Stomach (tissue), 9 donors: ENCODE measurements around the gene USP40. TPM values are rescaled to one million over a fixed set of nuclear protein-coding genes. Genes with fewer than 3 reads are reported as not detected.

Experiments used
- DNase-seq, 2 donors: peaks; one replicate each; pipeline versions ENCODE4 v3.0.0 to v3.0.0-alpha.2; 2013 to 2019
- H3K27ac ChIP-seq, 5 donors: fragments of 200-600 bp in 4 of 5; sonication (generic) in 4 of 5; one replicate each; pipeline ENCODE4 v1.5.1; 2013 to 2019; ENCODE audit warnings: mild to moderate bottlenecking in 1 of 5, moderate library complexity in 1 of 5
- H3K27me3 ChIP-seq, 3 donors: fragments of 200-600 bp; sonication (generic); one replicate each; pipeline ENCODE4 v1.5.1; 2017 to 2019; ENCODE audit warnings: mixed run types in 1 of 3
- H3K36me3 ChIP-seq, 4 donors: fragments of 200-600 bp; sonication (generic); 1 replicate in 3 of 4; 2 replicates in 1 of 4; pipeline ENCODE4 v1.5.1; 2016 to 2019
- H3K4me1 ChIP-seq, 4 donors: fragments of 200-600 bp; sonication (generic); one replicate each; pipeline ENCODE4 v1.5.1; 2016 to 2019
- H3K4me3 ChIP-seq, 4 donors: fragments of 200-600 bp; sonication (generic) in 3 of 4; one replicate each; pipeline ENCODE4 v1.5.1; 2016 to 2019; ENCODE audit warnings: mild to moderate bottlenecking in 1 of 4
- H3K9me3 ChIP-seq, 4 donors: fragments of 200-600 bp; sonication (generic); one replicate each; pipeline ENCODE4 v1.5.1; 2016 to 2019
- CTCF ChIP-seq, 7 experiments: fragments of 450-650 bp in 4 of 7; fragments of 200-600 bp in 3 of 7; sonication (generic) in 3 of 7; IDR thresholded peaks; one replicate each; pipeline ENCODE4 v1.5.1; 2016 to 2019; ENCODE audit warnings: antibody characterized with exemption in 7 of 7, control low read depth in 2 of 7, mild to moderate bottlenecking in 1 of 7
- EP300 ChIP-seq: sonication (generic); formaldehyde crosslinking; IDR thresholded peaks from one replicate; pipeline ENCODE4 v1.6.1; 2017; ENCODE audit warnings: antibody characterized with exemption
- POLR2A ChIP-seq, 4 donors: fragments of 450-650 bp; IDR thresholded peaks; one replicate each; pipeline ENCODE4 v1.6.1; 2016; ENCODE audit warnings: antibody characterized with exemption in 4 of 4, control low read depth in 2 of 4, mild to moderate bottlenecking in 1 of 4, moderate library complexity in 1 of 4
- POLR2AphosphoS5 ChIP-seq, 3 donors: sonication (generic); formaldehyde crosslinking; IDR thresholded peaks; one replicate each; pipeline ENCODE4 v1.6.1; 2016; ENCODE audit warnings: antibody characterized with exemption in 3 of 3
- WGBS, 5 donors: extraction: QIAGEN DNeasy Blood & Tissue Kit in 3 of 5; methylation state at CpG; one replicate each; pipeline versions ENCODE4 v1.1.5 to v1.1.7; 2013 to 2018; 5-methylcytosine and 5-hydroxymethylcytosine counted together
- intact Hi-C: fragments of 100-400 bp; cut with DNase I; formaldehyde crosslinking; loops from one replicate; pipeline ENCODE4 v1.15.1; 2023; ENCODE audit warnings: low total_unique reads
- polyA plus RNA-seq, 3 donors: library from polyadenylated mRNA; stranded (reverse); fragments of 200-250 nt; gene quantifications; one replicate each; pipeline ENCODE4 v1.2.3, GENCODE V29; 2013
- total RNA-seq, 5 donors: library from RNA; depleted of rRNA; stranded (reverse); fragments of >200 nt; gene quantifications; one replicate each; pipeline versions ENCODE4 v1.1.0 to v1.2.3, GENCODE V29; 2014 to 2016
- donor health status: healthy with polysubstance abuse.
- donor health status: Bipolar disorder and iron deficiency.
- donor health status: healthy.

USP40 gene
- total and polyA plus RNA-seq, 8 donors: 14.5 to 186 (median 31.3) TPM

- no peak overlapping the region for H3K27ac ChIP-seq
- no peaks in the 10 kb centered on the region for H3K27me3 ChIP-seq
- peaks cover 0 to 67% (median 39%) of the 10 kb centered on the region in 4 donors for H3K36me3 ChIP-seq
- no peaks in the 10 kb centered on the region for H3K9me3 ChIP-seq
- peaks cover 0 to 9% (median 0%) of the 10 kb centered on the region in 4 donors for H3K4me1 ChIP-seq
- no peak overlapping the region for H3K4me3 ChIP-seq
- no peak for DNase-seq
- no peak for TF ChIP-seq POLR2A (IDR thresholded peaks at IDR 0.05)
- no peak for TF ChIP-seq EP300
- TF ChIP-seq CTCF (IDR thresholded peaks at IDR 0.05): no peak
- no peak for TF ChIP-seq POLR2AphosphoS5 (IDR thresholded peaks at IDR 0.05)
- intact Hi-C loops: no loop called here
Observed at GRCh38 chr2:233535271-233535670, 31.3 kb downstream of the USP40 start.

GRCh38 chr2:233532971-233533370 lies 33.6 kb downstream of the USP40 start:
- no peaks in the 10 kb centered on the region for H3K27me3 ChIP-seq
- intact Hi-C loops: no loop called here
- DNase-seq: no peak
- 96 to 100% (median 98%) methylated on average over 1 of the region's 1 CpG for WGBS, 5 donors
- peaks cover 0 to 61% (median 39%) of the 10 kb centered on the region in 4 donors for H3K36me3 ChIP-seq
- TF ChIP-seq CTCF (IDR thresholded peaks at IDR 0.05) (no peak), POLR2A (IDR thresholded peaks at IDR 0.05) (no peak), EP300 (no peak), POLR2AphosphoS5 (IDR thresholded peaks at IDR 0.05) (no peak)
- no peak overlapping the region for H3K27ac ChIP-seq
- peaks cover 0 to 9% (median 0%) of the 10 kb centered on the region in 4 donors for H3K4me1 ChIP-seq
- no peak overlapping the region for H3K4me3 ChIP-seq
- no peaks in the 10 kb centered on the region for H3K9me3 ChIP-seq

DNA sequence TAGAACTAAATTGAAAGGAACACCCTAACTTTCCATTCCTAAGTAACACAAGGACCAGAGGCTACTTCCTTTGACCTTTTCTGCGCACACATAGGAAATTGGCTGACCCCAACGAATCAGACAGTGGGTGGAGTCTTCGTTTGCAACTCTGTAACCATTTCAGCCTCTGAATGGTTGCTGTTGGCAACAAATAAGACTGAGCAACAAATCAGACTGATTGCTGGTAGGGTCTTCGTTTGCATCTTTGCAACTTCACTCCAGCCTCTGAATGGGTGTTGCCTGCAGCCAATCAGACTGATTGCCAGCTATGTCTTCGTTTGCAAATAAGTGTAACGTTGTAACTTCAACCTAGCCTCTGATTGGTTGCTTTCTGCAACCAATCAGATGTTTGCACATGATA lies 34.6 kb downstream of the USP40 start:
- H3K4me3 ChIP-seq: no peak overlapping the region
- no peak for DNase-seq
- TF ChIP-seq POLR2AphosphoS5 (IDR thresholded peaks at IDR 0.05) (no peak), POLR2A (IDR thresholded peaks at IDR 0.05) (no peak), CTCF (IDR thresholded peaks at IDR 0.05) (no peak), EP300 (no peak)
- H3K36me3 ChIP-seq: peaks cover 0 to 59% (median 46%) of the 10 kb centered on the region in 4 donors
- intact Hi-C loops: no loop called here
- H3K9me3 ChIP-seq: no peaks in the 10 kb centered on the region
- H3K27ac ChIP-seq: no peak overlapping the region
- peaks cover 0 to 9% (median 0%) of the 10 kb centered on the region in 4 donors for H3K4me1 ChIP-seq
- WGBS, 5 donors: 63 to 80% (median 67%) methylated on average over 5 to 6 of the region's 6 CpGs
- no peaks in the 10 kb centered on the region for H3K27me3 ChIP-seq

- Histone ChIP-seq H3K9me3 (no peaks in the 10 kb centered on the region), H3K4me3 (no peak overlapping the region), H3K36me3 (peaks cover 0 to 65% (median 57%) of the 10 kb centered on the region in 4 donors), H3K27ac (no peak overlapping the region), H3K4me1 (peaks cover 0 to 9% (median 0%) of the 10 kb centered on the region in 4 donors), H3K27me3 (no peaks in the 10 kb centered on the region)
- WGBS, 5 donors: 39 to 63% (median 53%) methylated on average over 1 of the region's 1 CpG
- intact Hi-C loops: no loop called here
- TF ChIP-seq POLR2A (IDR thresholded peaks at IDR 0.05) (no peak), CTCF (IDR thresholded peaks at IDR 0.05) (no peak), EP300 (no peak), POLR2AphosphoS5 (IDR thresholded peaks at IDR 0.05) (no peak)
- no peak for DNase-seq
Observed at GRCh38 chr2:233530381-233530780, 36.2 kb downstream of the USP40 start.
